NCI-H1048 (cell line): ENCODE results near the gene FIGN.

Experiments used
- DNase-seq: peaks from one replicate; lab custom pipeline; 2025; lab: John Stamatoyannopoulos, UW

The FIGN gene

GRCh38 chr2:163708265-163708664 lies 27.5 kb downstream of the FIGN start:
- no peak for DNase-seq

DNA sequence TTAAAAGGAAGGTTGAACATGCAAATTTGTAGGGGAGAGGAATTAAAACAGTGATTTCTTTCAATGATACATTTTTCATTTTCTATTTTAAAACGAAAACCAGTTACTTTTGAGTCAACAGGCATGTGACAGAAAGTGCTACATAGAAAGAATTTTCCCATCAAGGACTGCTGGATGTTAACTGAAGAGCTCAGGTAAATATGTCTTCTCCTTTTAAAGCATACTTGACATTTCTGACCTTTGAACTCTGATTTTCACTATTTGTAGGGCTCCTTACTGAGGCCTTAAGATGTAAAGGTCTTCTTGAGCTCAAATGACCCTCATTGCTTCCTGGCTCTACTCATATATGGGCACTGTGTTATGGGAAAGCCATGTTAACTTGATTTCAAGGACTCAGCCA lies 32.4 kb downstream of the FIGN start:
- DNase-seq = no peak

- DNase-seq = no peak
Observed at GRCh38 chr2:163701399-163702195, 34.2 kb downstream of the FIGN start.

DNA sequence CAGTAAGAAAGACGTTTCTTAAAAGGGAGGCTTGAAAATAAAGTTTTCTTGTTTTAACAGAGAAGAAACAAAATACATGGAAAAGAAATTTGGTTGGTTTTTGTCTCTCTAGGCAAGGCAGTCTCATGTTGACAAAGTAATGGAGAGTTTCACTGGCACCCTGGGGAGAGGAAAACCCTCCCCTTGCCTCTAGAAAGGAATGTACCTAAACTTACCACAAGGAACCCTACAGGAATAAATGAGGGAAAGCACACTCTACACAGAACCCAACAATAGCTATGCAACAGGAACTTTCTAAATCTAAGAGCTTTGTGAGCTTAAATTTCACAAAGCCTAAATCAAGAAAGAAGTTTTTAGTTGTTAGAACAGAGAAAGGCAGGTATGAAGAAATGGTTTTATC lies 37.0 kb downstream of the FIGN start:
- no peak for DNase-seq

- no peak for DNase-seq
Observed at GRCh38 chr2:163697846-163698637, 37.8 kb downstream of the FIGN start.

- DNase-seq = no peak
Observed at GRCh38 chr2:163697429-163697828, 38.4 kb downstream of the FIGN start.

DNA sequence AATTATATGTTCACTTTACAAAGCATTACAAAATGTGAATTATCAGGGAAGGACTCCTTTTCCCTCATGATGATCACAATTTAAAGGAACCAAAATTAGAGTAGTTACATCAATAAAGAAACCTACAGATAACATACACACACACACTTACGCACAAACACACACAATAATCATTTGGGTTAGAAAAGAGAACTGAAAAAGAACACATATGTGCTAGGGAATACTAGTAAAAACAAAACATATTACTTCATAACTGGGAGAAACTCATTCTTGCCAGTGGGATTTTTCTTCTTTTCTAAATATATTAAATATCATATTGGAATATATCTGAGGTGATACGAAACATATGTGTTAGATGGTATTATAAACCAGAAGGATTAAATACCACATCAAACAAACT lies 42.3 kb downstream of the FIGN start:
- DNase-seq = no peak

DNA sequence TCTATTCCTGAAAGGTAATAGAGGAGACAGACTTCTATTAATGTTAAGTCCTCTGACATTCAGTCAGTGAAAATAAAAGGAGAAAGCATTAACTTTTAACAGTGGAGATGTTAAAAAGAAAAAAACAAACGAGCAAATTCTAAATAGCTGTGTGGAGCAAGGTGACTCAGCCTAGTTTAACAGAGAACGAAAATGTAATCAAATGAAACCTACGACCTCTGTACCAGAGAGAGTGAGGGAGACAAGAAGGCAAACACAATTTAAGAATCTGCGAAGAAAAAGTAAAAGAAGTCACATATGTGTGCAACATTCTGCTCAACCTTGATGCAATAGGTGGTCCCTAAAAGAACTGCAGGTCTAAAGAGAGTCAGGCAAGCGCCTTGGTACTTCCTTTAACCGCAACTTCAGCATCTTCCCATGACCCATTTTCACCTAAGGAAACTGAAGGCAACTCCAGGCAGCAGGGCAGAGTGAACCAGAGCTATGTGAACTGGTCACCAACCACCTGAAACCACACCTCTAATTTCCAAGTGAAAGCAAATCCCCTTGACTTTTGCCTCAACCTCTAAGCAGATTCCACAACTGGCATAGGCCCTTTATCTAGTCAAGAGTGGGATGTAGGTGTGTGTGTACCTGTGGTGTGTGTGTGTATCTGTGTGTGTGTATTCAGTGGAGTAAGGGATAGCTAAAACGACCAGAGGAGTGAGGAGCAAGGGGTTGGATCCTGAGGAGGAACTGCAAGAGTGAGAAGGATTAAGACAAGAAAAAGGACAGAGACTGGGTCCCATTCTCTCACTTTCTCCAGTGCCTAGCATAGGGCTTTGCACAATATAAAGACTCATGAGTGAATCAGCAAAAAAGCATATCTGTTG lies 43.0 kb downstream of the FIGN start:
- DNase-seq = no peak

DNA sequence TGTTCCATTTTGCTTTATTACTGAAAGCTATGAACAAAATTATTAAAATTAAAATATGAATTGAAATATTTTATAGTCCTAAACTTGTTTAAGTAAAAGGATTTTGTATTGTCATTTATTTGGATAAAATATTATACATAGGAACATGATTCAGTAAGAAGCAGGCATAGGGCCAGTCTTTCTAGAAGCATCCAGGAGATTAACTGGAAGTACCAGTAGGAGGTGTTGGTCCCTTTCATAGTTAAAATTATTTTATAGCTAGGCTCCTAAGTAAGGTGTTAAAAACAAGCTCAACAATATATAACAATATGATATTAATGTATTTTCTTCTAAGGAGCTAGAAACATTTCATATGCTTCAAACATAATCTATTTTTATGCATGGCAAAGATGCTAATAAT lies 43.7 kb downstream of the FIGN start:
- no peak for DNase-seq

DNA sequence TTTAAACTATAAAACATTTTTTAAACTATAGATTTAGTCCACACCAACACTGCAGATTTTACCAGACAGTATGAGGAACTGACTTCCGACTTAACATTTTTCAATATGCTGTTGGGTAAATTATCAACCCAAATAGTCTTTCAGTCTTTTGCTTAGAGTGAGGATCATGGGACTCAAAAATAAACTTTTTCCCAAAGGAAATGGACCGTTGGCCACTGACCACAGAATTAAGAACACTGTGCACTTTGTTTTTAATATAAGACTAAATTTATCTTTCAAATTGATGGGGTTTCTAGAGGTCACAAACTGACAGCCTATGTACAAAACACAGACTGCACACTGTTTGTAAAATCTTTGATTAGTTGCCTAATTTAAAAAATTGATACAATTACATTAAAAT lies 44.9 kb downstream of the FIGN start:
- no peak for DNase-seq

GRCh38 chr2:163687217-163687616 lies 48.6 kb downstream of the FIGN start:
- DNase-seq = no peak

DNA sequence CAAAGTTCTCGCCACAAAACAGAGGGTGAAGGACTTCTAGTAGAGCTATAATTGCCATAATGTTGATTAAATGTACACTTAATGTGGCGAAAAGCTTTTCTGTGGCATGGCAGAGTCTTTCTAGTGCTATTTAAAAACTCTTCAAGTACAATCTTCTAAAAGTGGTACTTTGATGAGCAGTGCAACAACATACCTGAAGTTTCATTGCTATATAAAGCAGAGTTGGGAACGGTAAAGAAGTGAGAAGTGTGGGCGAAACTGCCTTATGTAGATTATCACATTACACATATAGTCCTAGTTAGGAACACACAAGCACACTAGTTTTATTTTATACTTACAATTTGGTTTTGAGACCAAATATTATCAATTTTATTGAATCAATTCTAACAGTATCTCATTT lies 49.5 kb downstream of the FIGN start:
- no peak for DNase-seq

DNA sequence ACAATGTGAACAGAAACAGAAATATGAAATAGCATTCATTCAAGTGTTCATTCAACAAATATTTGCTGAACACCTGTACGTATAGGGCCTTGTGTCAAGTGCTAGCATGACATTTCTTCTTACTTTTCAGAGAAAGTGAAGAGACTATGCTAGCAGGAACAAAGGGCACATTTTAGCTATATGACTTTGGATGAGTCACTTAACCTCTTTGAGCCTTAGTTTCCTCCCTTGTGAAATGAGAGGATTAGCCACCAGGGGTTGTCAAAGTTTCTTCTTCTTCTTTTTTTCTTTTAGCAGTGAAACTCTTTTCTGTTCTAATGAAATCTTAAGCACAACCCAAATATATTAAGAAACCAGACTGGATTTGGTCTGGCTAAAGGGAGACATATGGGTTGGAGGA lies 53.1 kb downstream of the FIGN start:
- DNase-seq = no peak

DNA sequence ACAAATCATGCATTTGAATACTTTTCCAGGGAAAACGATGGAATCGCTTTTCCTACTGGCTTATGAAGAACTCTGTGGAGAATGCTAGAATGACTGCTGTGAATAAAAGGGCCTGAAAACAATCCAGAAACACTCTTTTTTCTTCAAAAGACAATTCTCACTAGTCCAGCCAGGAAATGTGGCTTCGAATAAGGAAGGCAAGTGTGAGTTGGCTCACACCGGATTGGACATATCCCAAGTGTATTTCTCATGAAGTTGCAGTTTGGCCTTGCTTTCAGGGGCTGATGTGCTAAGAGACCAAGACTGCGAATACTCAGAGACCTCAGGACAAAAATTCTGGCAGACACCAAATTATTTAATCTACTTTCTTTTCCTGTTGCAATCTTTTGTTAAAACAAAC lies 54.1 kb downstream of the FIGN start:
- no peak for DNase-seq

GRCh38 chr2:163675388-163675787 lies 60.4 kb downstream of the FIGN start:
- no peak for DNase-seq

DNA sequence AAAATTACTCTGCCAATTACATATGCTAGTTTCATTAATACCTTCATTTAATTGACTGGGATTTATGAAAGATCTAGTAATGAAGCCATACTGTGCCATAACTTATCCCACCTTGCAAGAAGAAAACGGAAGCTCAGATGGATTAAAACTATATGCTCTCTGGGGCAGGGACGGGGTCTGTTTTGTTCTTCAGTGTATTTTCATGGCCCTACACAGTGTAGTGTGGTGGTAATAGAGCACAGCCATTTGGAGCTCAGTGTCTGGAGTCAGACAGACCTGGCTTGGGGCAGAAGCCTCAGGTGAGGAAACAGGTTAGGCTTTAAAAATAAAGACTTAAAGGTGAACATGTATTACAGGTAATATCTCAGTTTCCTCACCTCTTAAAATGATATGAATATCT lies 62.3 kb downstream of the FIGN start:
- no peak for DNase-seq

DNA sequence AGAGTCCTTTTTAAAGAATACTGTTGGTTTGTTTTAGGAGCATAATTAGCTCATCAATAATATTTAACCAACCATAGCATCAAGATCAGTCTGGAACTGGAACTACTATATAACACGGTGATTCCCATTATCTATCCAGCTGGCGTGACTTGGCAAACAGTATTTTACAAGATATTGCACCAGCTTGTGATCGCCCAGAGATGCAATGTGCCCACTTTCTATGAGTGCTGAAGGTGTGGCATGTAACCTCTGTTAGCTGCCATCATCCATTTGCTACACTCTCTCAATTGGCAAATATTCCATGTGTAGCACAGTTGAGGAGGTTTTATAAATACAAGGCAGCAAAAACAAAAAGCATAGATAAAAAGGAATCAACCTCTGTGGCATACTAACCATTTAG lies 64.9 kb downstream of the FIGN start:
- no peak for DNase-seq

GRCh38 chr2:163669506-163669905 lies 66.3 kb downstream of the FIGN start:
- DNase-seq = no peak

GRCh38 chr2:163667064-163667887 lies 68.5 kb downstream of the FIGN start:
- no peak for DNase-seq

GRCh38 chr2:163665817-163666216 lies 70.0 kb downstream of the FIGN start:
- no peak for DNase-seq

DNA sequence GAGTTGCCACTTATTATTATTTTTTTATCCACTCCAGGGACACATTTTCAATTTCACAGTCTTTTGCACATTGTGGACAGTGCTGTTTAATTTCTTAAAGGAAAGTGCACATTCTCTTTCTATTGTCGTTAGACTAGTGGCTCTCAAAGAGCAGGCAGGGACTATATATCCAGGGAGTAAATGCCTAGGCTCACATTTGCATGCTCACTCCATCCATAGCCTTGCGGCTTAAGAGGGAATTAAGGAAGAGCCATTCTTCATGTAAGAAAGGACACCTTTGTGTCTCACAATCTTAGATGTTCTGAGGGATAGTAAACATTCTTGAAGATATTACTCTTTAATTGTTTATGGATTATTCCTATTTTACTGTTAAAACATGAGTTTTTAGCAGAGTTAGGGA lies 70.8 kb downstream of the FIGN start:
- no peak for DNase-seq

- DNase-seq = no peak
Observed at GRCh38 chr2:163664610-163665009, 71.2 kb downstream of the FIGN start.
